Peyer's patch (tissue), 4 donors: ENCODE measurements around the gene SEMA3D. TPM values are rescaled to one million over a fixed set of nuclear protein-coding genes. Genes with fewer than 3 reads are reported as not detected.

Experiments
- DNase-seq, 3 donors: peaks; one replicate each; pipeline ENCODE4 v3.0.0-alpha.2; 2017 to 2019
- H3K27ac ChIP-seq, 4 donors: fragments of 200-600 bp; sonication (generic); one replicate each; pipeline ENCODE4 v1.5.1; 2016 to 2019
- H3K27me3 ChIP-seq, 2 donors: fragments of 200-600 bp; sonication (generic); one replicate each; pipeline ENCODE4 v1.5.1; 2019
- H3K36me3 ChIP-seq, 3 donors: fragments of 200-600 bp; sonication (generic); one replicate each; pipeline ENCODE4 v1.5.1; 2016 to 2019
- H3K4me1 ChIP-seq, 4 donors: fragments of 200-600 bp; sonication (generic); one replicate each; pipeline ENCODE4 v1.5.1; 2016 to 2019
- H3K4me3 ChIP-seq, 4 donors: fragments of 200-600 bp; sonication (generic); 1 replicate in 3 of 4; 2 replicates in 1 of 4; pipeline ENCODE4 v1.5.1; 2016 to 2019; ENCODE audit warnings: mild to moderate bottlenecking in 1 of 4
- H3K9me3 ChIP-seq, 4 donors: fragments of 200-600 bp; sonication (generic); one replicate each; pipeline ENCODE4 v1.5.1; 2016 to 2019; ENCODE audit warnings: mild to moderate bottlenecking in 1 of 4
- POLR2A ChIP-seq, 2 donors: fragments of 450-650 bp; IDR thresholded peaks; one replicate each; pipeline ENCODE4 v1.5.1; 2017; ENCODE audit warnings: antibody characterized with exemption in 2 of 2, mild to moderate bottlenecking in 2 of 2, moderate library complexity in 2 of 2
- total RNA-seq, 4 donors: library from RNA; depleted of rRNA; stranded (reverse); fragments of >200 nt; gene quantifications; one replicate each; pipeline ENCODE4 v1.1.0, GENCODE V29; 2016
- TF ChIP-seq, protein P1 (sequence below), 6 experiments: fragments of 450-650 bp in 4 of 6; fragments of 200-600 bp in 2 of 6; sonication (generic) in 1 of 6; IDR thresholded peaks; one replicate each; pipeline ENCODE4 v1.5.1; 2017 to 2019; ENCODE audit warnings: antibody characterized with exemption in 6 of 6, mild to moderate bottlenecking in 3 of 6, moderate library complexity in 1 of 6

Gene SEMA3D
- total RNA-seq, 4 donors from 2014 or later = 4.5 to 7.6 (median 6.5) TPM

DNA sequence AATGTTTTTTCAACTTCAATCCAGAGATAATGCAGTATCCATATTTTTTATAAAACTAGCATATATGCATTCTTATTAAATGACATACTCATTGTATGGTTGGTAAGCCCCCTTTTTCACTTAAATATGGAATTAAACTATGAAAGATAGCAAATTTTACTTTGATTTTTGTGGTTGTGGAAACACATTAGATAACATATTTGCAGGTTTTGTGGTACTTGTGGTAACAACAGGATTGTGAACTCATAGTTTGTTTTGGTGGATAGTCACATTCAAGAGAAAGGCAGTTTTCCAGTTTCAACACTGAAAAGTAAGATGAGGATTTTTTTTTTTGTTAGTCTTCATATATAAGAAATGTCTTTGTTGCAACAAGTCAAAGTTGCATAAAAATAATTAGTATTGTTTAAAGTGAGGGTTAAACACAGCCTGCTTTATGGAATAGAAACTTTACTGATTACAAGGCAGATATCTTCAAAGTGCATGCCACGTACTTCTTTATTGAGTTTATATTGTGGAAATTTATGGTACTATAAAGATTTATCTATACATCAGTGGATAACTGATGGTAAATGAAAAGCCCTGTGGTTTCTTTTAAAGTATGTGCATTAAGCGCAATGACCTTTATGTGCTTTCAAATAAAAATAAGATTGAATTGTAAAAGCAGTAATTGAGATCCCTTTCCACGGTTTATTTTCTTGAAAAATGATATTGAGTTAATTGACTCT lies 39.7 kb upstream of the SEMA3D start:
- DNase-seq = no peak
- Histone ChIP-seq H3K27ac (no peak overlapping the region), H3K27me3 (no peaks in the 10 kb centered on the region), H3K36me3 (no peaks in the 10 kb centered on the region), H3K4me1 (no peaks in the 10 kb centered on the region), H3K4me3 (no peak overlapping the region), H3K9me3 (no peaks in the 10 kb centered on the region)
- TF ChIP-seq, protein P1, sequence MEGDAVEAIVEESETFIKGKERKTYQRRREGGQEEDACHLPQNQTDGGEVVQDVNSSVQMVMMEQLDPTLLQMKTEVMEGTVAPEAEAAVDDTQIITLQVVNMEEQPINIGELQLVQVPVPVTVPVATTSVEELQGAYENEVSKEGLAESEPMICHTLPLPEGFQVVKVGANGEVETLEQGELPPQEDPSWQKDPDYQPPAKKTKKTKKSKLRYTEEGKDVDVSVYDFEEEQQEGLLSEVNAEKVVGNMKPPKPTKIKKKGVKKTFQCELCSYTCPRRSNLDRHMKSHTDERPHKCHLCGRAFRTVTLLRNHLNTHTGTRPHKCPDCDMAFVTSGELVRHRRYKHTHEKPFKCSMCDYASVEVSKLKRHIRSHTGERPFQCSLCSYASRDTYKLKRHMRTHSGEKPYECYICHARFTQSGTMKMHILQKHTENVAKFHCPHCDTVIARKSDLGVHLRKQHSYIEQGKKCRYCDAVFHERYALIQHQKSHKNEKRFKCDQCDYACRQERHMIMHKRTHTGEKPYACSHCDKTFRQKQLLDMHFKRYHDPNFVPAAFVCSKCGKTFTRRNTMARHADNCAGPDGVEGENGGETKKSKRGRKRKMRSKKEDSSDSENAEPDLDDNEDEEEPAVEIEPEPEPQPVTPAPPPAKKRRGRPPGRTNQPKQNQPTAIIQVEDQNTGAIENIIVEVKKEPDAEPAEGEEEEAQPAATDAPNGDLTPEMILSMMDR (IDR thresholded peaks at IDR 0.05) = no peak
- no peak for TF ChIP-seq POLR2A (IDR thresholded peaks at IDR 0.05)

DNA sequence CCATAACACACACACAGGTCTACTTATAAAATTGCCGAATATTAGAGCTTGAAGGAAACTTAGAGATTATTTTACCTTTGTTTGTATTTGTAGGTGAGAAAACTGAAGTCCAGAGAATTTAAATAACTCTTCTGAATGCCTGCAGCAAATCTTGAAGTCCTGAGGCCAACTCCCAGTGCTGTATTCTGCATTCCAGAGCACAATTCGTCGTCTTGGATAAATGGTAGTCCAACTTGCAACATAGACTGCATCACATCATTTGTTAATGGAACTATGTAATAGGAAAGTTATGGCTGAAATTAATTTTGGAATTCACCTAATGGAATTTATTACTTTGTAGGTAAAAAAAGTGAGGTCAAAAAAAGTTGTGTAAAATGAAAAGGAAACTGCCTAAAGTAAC lies 37.3 kb upstream of the SEMA3D start:
- no peaks in the 10 kb centered on the region for H3K36me3 ChIP-seq
- no peak for TF ChIP-seq POLR2A (IDR thresholded peaks at IDR 0.05)
- TF ChIP-seq, protein P1 (IDR thresholded peaks at IDR 0.05) = no peak
- H3K4me1 ChIP-seq = no peaks in the 10 kb centered on the region
- H3K4me3 ChIP-seq = no peak overlapping the region
- DNase-seq = no peak
- H3K27me3 ChIP-seq = no peaks in the 10 kb centered on the region
- no peak overlapping the region for H3K27ac ChIP-seq
- H3K9me3 ChIP-seq = no peaks in the 10 kb centered on the region

DNA sequence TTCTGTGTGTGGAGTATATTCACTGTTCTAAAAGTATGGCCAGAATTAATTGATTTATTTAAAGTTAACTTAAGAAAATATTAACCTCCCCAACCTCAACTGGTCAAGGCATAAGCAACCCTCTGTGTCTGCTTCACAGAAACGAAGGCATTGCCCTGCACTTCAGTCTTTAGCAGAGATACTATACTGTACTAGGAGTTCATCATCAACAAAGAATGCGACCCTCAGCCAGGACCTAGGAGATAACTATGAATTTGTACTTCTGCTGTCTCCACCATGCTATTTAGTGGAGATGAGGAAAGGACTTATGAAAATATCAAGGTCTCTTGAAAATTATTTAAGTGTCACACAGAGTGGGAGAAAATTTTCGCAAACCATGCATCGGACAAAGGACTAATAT lies 35.7 kb upstream of the SEMA3D start:
- TF ChIP-seq POLR2A (IDR thresholded peaks at IDR 0.05) = no peak
- TF ChIP-seq, protein P1 (IDR thresholded peaks at IDR 0.05) = no peak
- Histone ChIP-seq H3K4me3 (no peak overlapping the region), H3K9me3 (no peaks in the 10 kb centered on the region), H3K27ac (no peak overlapping the region), H3K27me3 (no peaks in the 10 kb centered on the region), H3K4me1 (no peaks in the 10 kb centered on the region), H3K36me3 (no peaks in the 10 kb centered on the region)
- DNase-seq = no peak

DNA sequence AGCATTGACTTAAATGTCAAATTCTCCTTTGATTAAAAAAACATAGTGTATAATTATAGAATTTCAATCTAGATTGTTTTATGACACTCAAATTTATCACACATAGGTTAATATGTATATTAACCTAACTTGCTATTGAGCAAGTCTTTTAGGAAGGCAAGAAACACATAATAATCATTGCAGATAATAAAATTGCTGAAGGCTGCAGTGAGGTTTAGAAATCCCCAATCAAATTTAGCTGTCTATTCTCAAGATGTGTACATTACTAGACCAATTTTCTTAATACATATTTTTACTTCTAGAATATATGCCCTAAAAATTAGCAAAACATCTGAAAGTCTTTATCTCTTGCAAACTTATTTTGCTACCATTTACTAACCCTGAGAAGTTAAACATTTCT lies 34.9 kb upstream of the SEMA3D start:
- TF ChIP-seq, protein P1 (IDR thresholded peaks at IDR 0.05) = no peak
- TF ChIP-seq POLR2A (IDR thresholded peaks at IDR 0.05) = no peak
- DNase-seq = no peak
- Histone ChIP-seq H3K4me1 (no peaks in the 10 kb centered on the region), H3K27ac (no peak overlapping the region), H3K36me3 (no peaks in the 10 kb centered on the region), H3K9me3 (no peaks in the 10 kb centered on the region), H3K4me3 (no peak overlapping the region), H3K27me3 (no peaks in the 10 kb centered on the region)

DNA sequence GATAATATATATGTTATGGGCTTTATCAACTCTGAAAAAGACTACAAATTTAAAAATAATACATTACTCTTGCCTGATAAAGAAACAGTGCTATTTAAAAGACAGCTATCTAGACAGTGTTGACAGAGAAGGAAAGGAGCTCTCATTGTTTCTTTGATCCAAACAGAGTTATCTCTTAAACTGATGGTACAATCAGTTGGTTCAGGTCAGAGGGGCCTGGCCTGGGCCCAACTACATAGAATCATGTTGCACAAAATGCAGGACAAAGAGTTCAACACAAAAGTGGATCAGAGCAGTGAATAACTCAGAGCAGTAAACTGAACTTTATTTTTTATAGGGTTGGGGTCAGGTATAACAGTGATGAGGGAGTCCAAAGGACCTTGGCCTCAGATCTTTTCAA lies 33.8 kb upstream of the SEMA3D start:
- H3K9me3 ChIP-seq = no peaks in the 10 kb centered on the region
- no peaks in the 10 kb centered on the region for H3K27me3 ChIP-seq
- H3K36me3 ChIP-seq = no peaks in the 10 kb centered on the region
- TF ChIP-seq, protein P1 (IDR thresholded peaks at IDR 0.05) = no peak
- TF ChIP-seq POLR2A (IDR thresholded peaks at IDR 0.05) = no peak
- DNase-seq = no peak
- H3K4me1 ChIP-seq = no peaks in the 10 kb centered on the region
- H3K4me3 ChIP-seq = no peak overlapping the region
- H3K27ac ChIP-seq = no peak overlapping the region
